Measurements from ENCODE around the gene KLHL18. TPM values are rescaled to one million over a fixed set of nuclear protein-coding genes. Genes with fewer than 3 reads are reported as not detected.

Gene KLHL18
- total RNA-seq, 2 experiments from 2014 or later, result 21.4 to 24.8 TPM

DNA sequence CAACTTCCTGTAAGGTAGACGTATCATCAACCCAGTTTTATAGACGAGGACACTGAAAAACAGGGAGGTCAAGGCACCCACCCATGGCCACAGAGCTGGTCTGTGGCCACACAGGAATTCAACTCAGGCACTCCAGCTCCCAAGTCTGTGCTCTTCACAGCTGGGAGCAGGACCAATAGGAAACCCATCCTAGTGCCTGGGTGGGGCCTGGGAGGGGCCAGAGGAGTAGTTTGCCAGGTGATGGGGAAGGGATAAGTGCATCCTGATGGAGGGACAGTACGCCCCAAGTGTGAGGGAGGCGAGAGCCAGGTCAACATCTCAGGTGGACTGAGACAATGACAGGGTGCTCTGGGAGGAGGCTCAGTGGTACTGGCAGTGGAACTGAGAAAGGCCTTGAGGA, 22.1 kb upstream of the KLHL18 start:
- Mint-ChIP-seq H3K4me1 (no peaks in the 10 kb centered on the region), H3K4me3 (no peak overlapping the region), H3K27me3 (no peaks in the 10 kb centered on the region), H3K36me3 (ENCODE audit: low read depth) (no peaks in the 10 kb centered on the region), H3K27ac (no peak overlapping the region), H3K9me3 (no peaks in the 10 kb centered on the region)
- ChIA-PET CTCF (interaction anchor here (0.6 kb wide), 1 partner anchor 428 kb away, joined by 3 read pairs; no protein-coding TSS in a partner anchor), POLR2A (no interaction called here)
- DNase-seq, result no peak

DNA sequence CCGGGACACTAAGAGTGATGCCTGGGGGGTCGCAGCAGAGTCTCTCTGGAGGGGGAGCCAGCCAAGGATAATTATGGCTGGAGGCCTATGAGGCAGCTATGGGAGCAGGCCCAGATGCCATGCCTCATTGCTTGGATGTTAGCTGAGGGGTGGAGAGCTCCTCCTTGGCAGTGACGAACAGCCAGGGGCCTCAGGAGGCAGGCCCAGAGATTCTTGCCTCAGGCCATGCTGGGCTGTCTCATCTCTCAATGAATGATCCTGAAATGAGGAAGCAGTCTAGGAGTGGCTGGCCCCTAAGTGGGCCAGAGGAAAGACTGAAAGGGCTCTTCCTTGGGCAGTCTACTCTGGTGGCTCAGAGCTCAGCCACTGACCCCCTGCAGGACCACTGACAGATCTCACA, 21.4 kb upstream of the KLHL18 start:
- H3K27ac Mint-ChIP-seq, result no peak overlapping the region
- no peaks in the 10 kb centered on the region for H3K4me1 Mint-ChIP-seq
- ChIA-PET CTCF (interaction anchor here (0.5 to 0.6 kb wide), 2 partner anchors 9 to 429 kb away, joined by 3 read pairs; no protein-coding TSS in a partner anchor), POLR2A (no interaction called here)
- H3K9me3 Mint-ChIP-seq, result no peaks in the 10 kb centered on the region
- no peaks in the 10 kb centered on the region for H3K36me3 Mint-ChIP-seq (ENCODE audit: low read depth)
- H3K4me3 Mint-ChIP-seq, result no peak overlapping the region
- no peak for DNase-seq
- no peaks in the 10 kb centered on the region for H3K27me3 Mint-ChIP-seq

DNA sequence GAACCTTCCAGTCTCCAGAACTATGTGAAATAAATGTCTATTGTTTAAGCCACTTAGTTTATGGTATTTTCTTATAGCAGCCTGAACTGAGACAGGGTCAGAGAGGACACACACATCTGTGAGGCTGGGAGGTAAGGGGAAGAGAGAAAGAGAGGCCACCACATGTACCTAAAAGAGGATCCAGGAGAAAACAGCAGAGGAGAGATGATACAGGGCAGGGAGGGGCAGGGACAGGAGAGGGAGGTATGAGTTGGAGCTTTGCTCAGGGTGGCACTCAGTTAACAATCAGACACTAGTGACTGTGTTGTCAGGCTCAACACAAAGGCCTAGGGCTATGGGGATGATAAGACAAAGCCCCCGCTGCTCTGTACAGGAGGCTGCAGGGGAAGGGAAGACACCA, 17.7 kb upstream of the KLHL18 start:
- ChIA-PET CTCF (no interaction called here), POLR2A (no interaction called here)
- no peaks in the 10 kb centered on the region for H3K9me3 Mint-ChIP-seq
- DNase-seq, result no peak
- no peak overlapping the region for H3K27ac Mint-ChIP-seq
- H3K4me3 Mint-ChIP-seq, result no peak overlapping the region
- no peaks in the 10 kb centered on the region for H3K27me3 Mint-ChIP-seq
- no peaks in the 10 kb centered on the region for H3K36me3 Mint-ChIP-seq (ENCODE audit: low read depth)
- H3K4me1 Mint-ChIP-seq, result peaks cover 6% of the 10 kb centered on the region

DNA sequence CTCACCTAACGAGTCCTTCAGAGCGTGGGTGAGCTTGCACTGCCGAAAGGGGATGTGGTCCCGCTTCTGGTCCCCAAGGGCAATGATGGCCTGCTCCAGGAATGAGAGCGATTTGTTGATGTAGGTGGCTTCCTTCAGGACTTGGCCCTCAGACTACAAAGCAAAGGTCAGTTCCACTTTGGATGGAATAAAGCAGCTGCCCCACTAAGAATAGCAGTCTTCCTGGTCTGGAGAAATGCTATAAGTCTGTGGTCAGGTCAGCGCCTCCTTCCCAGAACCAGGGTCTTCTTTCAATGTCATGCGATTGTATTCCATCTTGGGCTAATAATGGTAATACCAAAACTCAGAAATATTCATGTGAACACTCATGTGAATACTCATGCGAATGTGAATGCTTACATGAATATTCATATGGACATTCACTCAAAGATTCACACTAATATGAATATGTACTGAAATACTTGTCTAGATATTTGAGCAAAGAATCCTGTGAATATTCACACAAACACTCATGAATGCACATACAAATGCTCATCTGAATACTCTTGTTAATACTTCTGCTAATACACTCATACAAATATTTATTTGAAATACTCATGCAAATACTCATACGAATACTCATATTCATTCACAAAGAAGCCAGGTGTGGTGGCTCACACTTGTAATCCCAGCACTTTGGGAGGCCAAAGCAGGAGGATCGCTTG, 16.9 kb upstream of the KLHL18 start:
- POLR2A ChIA-PET, result no interaction called here
- no peak overlapping the region for H3K27ac Mint-ChIP-seq
- no peak overlapping the region for H3K4me3 Mint-ChIP-seq
- H3K27me3 Mint-ChIP-seq, result no peaks in the 10 kb centered on the region
- H3K36me3 Mint-ChIP-seq (ENCODE audit: low read depth), result no peaks in the 10 kb centered on the region
- DNase-seq, result no peak
- no peaks in the 10 kb centered on the region for H3K9me3 Mint-ChIP-seq
- H3K4me1 Mint-ChIP-seq, result peaks cover 6% of the 10 kb centered on the region
- CTCF ChIA-PET, result interaction anchor here (1.1 kb wide), 1 partner anchor 58 kb away, joined by 4 read pairs; no protein-coding TSS in a partner anchor

DNA sequence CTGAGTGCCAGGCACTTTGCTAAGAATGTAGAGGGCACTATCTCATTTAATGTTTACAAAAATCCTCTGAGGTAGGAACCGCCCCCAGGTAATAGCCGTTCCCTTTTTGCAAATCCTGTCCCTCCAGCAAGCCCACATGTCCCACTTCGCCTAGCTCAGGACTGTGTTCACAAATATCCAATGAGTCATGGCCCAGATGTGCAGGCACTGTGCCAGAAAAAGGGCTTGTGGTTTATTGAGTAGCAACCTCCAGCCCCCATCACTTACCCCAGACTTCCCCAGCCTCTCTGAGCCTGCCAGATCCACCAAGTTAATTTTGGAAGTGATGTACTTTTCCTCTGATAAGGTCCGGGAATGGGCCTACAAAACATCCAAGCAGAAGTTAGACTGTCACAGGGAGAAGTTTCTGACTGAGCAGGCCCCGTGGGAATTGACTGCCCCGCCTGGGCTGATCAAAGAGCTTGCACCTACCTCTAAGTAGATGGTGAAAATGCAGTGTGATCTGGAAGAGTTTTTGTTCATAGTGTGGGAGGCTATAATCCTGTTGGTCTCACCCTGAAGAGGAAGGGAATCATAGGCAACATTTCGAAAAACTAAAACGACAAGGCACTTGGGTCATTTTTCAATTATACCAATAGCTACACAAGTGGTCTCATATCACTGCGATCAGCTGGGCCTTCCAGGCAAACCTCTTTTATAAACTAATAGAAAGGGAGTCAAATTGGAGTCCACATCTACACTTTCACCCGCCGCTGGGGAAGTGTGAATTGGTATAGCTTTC, 15.8 kb upstream of the KLHL18 start:
- H3K9me3 Mint-ChIP-seq, result no peaks in the 10 kb centered on the region
- POLR2A ChIA-PET, result no interaction called here
- no peaks in the 10 kb centered on the region for H3K36me3 Mint-ChIP-seq (ENCODE audit: low read depth)
- peaks cover 6% of the 10 kb centered on the region for H3K4me1 Mint-ChIP-seq
- H3K27ac Mint-ChIP-seq, result no peak overlapping the region
- DNase-seq, result no peak
- no peak overlapping the region for H3K4me3 Mint-ChIP-seq
- CTCF ChIA-PET, result interaction anchor here (1.1 kb wide), 1 partner anchor 57 kb away, joined by 4 read pairs; no protein-coding TSS in a partner anchor
- H3K27me3 Mint-ChIP-seq, result no peaks in the 10 kb centered on the region

DNA sequence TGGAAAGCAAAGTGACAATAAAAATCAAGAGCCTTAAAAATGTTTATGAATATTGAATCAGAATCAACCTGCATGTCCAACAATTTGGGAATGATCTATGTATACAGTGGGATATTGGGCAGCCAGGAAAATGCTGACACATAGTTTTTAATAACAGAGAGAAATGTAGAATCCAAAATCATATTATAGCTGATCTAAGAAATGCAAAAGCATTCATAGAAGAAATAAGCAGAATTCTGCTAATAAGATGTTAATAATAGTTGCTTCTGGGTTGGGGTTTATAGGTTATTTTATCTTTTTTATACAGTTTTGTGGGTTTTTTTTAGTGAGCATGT, 15.3 kb upstream of the KLHL18 start:
- POLR2A ChIA-PET, result no interaction called here
- H3K36me3 Mint-ChIP-seq (ENCODE audit: low read depth), result no peaks in the 10 kb centered on the region

DNA sequence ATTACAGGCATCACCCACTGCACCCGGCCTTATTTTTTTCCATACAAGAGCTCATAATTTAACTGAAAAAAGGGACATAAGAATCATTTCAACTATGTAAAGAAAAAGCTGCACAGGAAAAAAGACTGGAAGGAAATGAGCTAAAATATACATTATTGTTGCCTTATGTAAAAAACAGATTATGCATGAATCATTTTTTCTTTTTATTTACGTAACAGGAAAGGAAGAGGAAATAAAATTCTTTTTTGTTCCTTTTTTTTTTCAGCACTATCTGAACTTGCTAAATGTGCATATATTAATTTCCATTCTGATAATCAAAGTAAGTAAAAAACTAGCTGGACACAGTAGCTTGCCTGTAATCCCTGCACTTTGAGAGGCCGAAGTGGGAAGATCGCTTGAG, 12.2 kb upstream of the KLHL18 start:
- peaks cover 6% of the 10 kb centered on the region for H3K4me1 Mint-ChIP-seq
- POLR2A ChIA-PET, result no interaction called here

More for the DNA sequence above, 15.3 kb upstream of the KLHL18 start:
- Mint-ChIP-seq H3K27ac (no peak overlapping the region), H3K4me3 (no peak overlapping the region), H3K9me3 (no peaks in the 10 kb centered on the region), H3K4me1 (peaks cover 6% of the 10 kb centered on the region), H3K27me3 (no peaks in the 10 kb centered on the region)
- CTCF ChIA-PET, result no interaction called here
- no peak for DNase-seq

DNA sequence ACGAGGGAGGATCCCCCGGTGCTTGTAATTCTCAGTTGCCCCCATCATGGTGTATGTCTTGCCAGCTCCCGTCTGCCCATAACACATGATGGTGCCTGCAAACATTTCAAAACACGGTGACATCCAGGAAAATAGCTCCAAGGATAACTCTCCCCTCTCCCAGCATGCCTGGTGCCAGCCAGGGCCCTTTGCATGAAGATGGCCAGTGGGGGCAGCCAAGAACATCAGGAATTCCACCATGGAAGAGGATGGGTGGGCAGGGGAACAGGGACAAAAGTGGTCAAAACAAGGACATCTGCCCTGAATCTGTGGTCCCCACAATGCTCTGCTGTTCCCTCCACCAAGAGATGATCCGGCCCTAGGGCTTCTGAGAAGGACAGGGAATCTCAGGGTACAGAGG, 9.2 kb upstream of the KLHL18 start:
- H3K9me3 Mint-ChIP-seq, result no peaks in the 10 kb centered on the region
- no peaks in the 10 kb centered on the region for H3K4me1 Mint-ChIP-seq
- no peak overlapping the region for H3K27ac Mint-ChIP-seq
- no peak for DNase-seq
- no peaks in the 10 kb centered on the region for H3K27me3 Mint-ChIP-seq
- POLR2A ChIA-PET, result no interaction called here
- CTCF ChIA-PET, result interaction anchor here (1.3 kb wide), 1 partner anchor 9 kb away, joined by 4 read pairs; the partner anchor contains the start of genes KIF9 and KLHL18
- no peaks in the 10 kb centered on the region for H3K36me3 Mint-ChIP-seq (ENCODE audit: low read depth)
- no peak overlapping the region for H3K4me3 Mint-ChIP-seq

More for the DNA sequence above, 12.2 kb upstream of the KLHL18 start:
- no peaks in the 10 kb centered on the region for H3K36me3 Mint-ChIP-seq (ENCODE audit: low read depth)
- H3K4me3 Mint-ChIP-seq, result no peak overlapping the region
- no peaks in the 10 kb centered on the region for H3K9me3 Mint-ChIP-seq
- no peaks in the 10 kb centered on the region for H3K27me3 Mint-ChIP-seq
- CTCF ChIA-PET, result interaction anchor here (0.6 to 2.0 kb wide), 7 partner anchors 9 to 213 kb away, joined by 3 to 8 read pairs (median 3); partner anchors contain the start of genes KIF9 and KLHL18
- H3K27ac Mint-ChIP-seq, result no peak overlapping the region
- no peak for DNase-seq

DNA sequence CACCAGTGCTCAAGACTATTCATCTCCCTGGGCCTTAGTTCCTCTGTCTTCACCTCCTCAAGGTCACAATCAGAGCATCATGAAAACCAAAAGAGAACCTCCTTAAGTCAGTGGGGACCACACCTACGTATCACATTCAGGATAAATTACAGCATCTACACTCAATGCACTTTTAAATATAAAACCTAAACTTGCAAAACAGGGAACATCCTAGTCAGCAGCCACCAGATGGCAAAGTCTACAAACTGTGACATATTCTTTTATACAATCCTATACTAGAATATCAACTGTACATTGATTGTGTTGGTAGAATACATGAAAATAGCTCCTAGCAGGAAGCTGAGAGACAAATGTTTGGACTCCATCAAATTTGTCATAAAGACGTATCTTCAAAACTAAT, 8.1 kb upstream of the KLHL18 start:
- Mint-ChIP-seq H3K27me3 (no peaks in the 10 kb centered on the region), H3K4me1 (no peaks in the 10 kb centered on the region), H3K9me3 (no peaks in the 10 kb centered on the region), H3K4me3 (no peak overlapping the region), H3K36me3 (ENCODE audit: low read depth) (no peaks in the 10 kb centered on the region), H3K27ac (no peak overlapping the region)
- no peak for DNase-seq
- CTCF ChIA-PET, result interaction anchor here (1.3 kb wide), 1 partner anchor 27 kb away, joined by 3 read pairs; no protein-coding TSS in a partner anchor
- POLR2A ChIA-PET, result no interaction called here

DNA sequence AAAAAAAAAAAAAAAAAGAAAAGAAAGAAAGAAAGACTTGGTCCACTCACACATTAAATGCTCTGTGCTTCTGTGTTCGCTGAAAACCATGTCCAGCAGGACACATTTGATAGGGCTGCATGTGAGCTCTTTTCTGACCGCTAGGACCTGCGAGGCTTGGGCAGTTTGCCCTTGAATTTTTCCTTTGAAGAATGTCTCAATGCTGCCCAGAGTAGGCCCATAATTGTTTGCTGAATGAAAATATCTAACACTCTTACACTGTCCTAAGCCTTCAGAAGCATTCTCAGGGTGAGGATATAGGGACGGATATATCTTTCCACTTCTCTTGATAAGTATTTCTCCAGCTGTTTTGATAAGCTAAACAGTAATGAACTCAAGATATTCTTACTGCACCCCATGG, 6.2 kb upstream of the KLHL18 start:
- no peak for DNase-seq
- H3K4me1 Mint-ChIP-seq, result peaks cover 10% of the 10 kb centered on the region
- CTCF ChIA-PET, result interaction anchor here (0.5 to 1.8 kb wide), 2 partner anchors 48 to 75 kb away, joined by 3 to 4 read pairs; no protein-coding TSS in a partner anchor
- H3K27ac Mint-ChIP-seq, result no peak overlapping the region
- no peaks in the 10 kb centered on the region for H3K9me3 Mint-ChIP-seq
- H3K4me3 Mint-ChIP-seq, result no peak overlapping the region
- no peaks in the 10 kb centered on the region for H3K36me3 Mint-ChIP-seq (ENCODE audit: low read depth)
- H3K27me3 Mint-ChIP-seq, result no peaks in the 10 kb centered on the region
- POLR2A ChIA-PET, result no interaction called here

DNA sequence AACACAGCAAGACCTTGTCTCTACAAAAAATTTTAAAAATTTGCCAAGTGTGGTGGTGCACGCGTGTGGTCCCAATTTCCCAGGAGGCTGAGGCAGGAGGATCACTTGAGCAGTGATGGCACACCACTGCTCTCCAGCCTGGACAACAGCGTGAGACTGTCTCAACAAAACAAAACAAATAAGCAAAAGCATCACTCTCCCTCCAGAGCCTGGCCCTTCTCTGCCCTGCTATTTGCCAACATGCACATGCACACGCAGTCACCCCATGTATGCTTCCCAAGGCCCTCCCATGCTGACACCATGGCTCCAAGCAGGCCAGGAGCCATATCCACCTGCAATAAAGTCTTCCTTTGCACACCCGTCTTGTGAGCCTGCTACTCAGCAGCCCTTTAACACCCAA, 2.2 kb upstream of the KLHL18 start:
- POLR2A ChIA-PET, result no interaction called here
- DNase-seq, result no peak
- Mint-ChIP-seq H3K4me3 (no peak overlapping the region), H3K36me3 (ENCODE audit: low read depth) (peaks cover 6% of the 10 kb centered on the region), H3K4me1 (peaks cover 37% of the 10 kb centered on the region), H3K9me3 (no peaks in the 10 kb centered on the region), H3K27ac (no peak overlapping the region), H3K27me3 (no peaks in the 10 kb centered on the region)
- CTCF ChIA-PET, result interaction anchor here (1.7 kb wide), 1 partner anchor 34 kb away, joined by 3 read pairs; no protein-coding TSS in a partner anchor

DNA sequence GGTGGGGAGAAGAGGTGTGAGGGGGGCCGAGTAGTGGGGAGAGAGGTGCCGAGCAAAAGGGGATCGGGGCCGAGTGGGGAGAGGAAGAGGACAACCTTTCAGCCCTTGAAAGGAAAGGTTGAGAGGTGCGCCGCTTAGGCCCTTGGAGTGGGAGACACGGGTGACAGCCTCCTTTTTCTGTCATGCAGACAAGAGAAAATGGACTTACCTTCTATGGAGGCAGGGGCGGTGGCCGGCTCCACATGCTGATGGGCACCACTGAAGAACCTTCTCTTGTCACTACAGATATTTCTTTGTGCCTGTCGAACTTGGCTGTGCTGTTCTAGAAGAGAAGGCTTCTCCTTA, 421 bp downstream of the KLHL18 start:
- Mint-ChIP-seq H3K9me3 (no peaks in the 10 kb centered on the region), H3K36me3 (ENCODE audit: low read depth) (peaks cover 9% of the 10 kb centered on the region), H3K4me1 (peaks cover 46% of the 10 kb centered on the region), H3K27me3 (no peaks in the 10 kb centered on the region), H3K27ac (peak overlapping the region; percentile 100), H3K4me3 (peak overlapping the region; percentile 99)
- ChIA-PET POLR2A (interaction anchor here (0.6 to 1.1 kb wide), 3 partner anchors 10 to 122 kb away, joined by 3 read pairs; no protein-coding TSS in a partner anchor), CTCF (interaction anchor here (0.8 to 1.5 kb wide), 2 partner anchors 8 to 10 kb away, joined by 4 read pairs; no protein-coding TSS in a partner anchor)
- peak; percentile 48 for DNase-seq
